ENCODE measurements around the gene EMC8. TPM values are rescaled to one million over a fixed set of nuclear protein-coding genes. Genes with fewer than 3 reads are reported as not detected.
A peak's percentile ranks its signal among the peaks of the same experiment; 100 is the strongest.

EMC8 gene

GRCh38 chr16:85731179-85731578 lies 68.2 kb downstream of the EMC8 start:
- Histone ChIP-seq H3K23ac (ENCODE audit: low read length) (no peak overlapping the region), H3K56ac (ENCODE audit: low read length) (no peak overlapping the region), H3K4me3 (ENCODE audit: low read length) (no peak overlapping the region), H2BK120ac (ENCODE audit: low read depth, low read length) (no peak overlapping the region), H3K9ac (ENCODE audit: low read length) (no peak overlapping the region), H2BK15ac (replicated peaks; ENCODE audit: low read depth) (no peak overlapping the region), H3K4me1 (ENCODE audit: control insufficient read depth, low read depth, low read length) (peaks cover 4% of the 10 kb centered on the region), H4K8ac (ENCODE audit: low read depth, low read length) (no peak overlapping the region), H3K4me2 (ENCODE audit: low read length) (no peak overlapping the region), H3K27ac (ENCODE audit: low read depth, low read length) (no peak overlapping the region), H3K18ac (ENCODE audit: low read length) (no peak overlapping the region), H4K5ac (ENCODE audit: low read length) (no peak overlapping the region), H3K27me3 (ENCODE audit: insufficient read depth, low read length, poor library complexity) (no peaks in the 10 kb centered on the region), H3K36me3 (ENCODE audit: control insufficient read depth, insufficient read depth, low read length) (no peaks in the 10 kb centered on the region), H2BK5ac (ENCODE audit: low read length) (no peak overlapping the region), H2AK5ac (ENCODE audit: low read length) (no peak overlapping the region), H3K79me1 (ENCODE audit: low read length) (no peaks in the 10 kb centered on the region), H3K4ac (ENCODE audit: low read depth, low read length) (no peak overlapping the region), H3K79me2 (ENCODE audit: control insufficient read depth, insufficient read depth, low read length) (no peaks in the 10 kb centered on the region)
- no CpG with 5 or more reads among the region's 5 CpGs for WGBS (ENCODE audit: extremely low coverage, insufficient coverage, low lambda C conversion rate)
- no peak for DNase-seq

- no peak overlapping the region for H2AK5ac ChIP-seq (ENCODE audit: low read length)
- H2BK5ac ChIP-seq (ENCODE audit: low read length) = no peak overlapping the region
- no peaks in the 10 kb centered on the region for H3K79me2 ChIP-seq (ENCODE audit: control insufficient read depth, insufficient read depth, low read length)
- no peak overlapping the region for H4K8ac ChIP-seq (ENCODE audit: low read depth, low read length)
- H3K27me3 ChIP-seq (ENCODE audit: insufficient read depth, low read length, poor library complexity) = no peaks in the 10 kb centered on the region
- H3K27ac ChIP-seq (ENCODE audit: low read depth, low read length) = no peak overlapping the region
- H3K9ac ChIP-seq (ENCODE audit: low read length) = no peak overlapping the region
- H3K23ac ChIP-seq (ENCODE audit: low read length) = no peak overlapping the region
- no peak overlapping the region for H3K4me3 ChIP-seq (ENCODE audit: low read length)
- H3K56ac ChIP-seq (ENCODE audit: low read length) = peak overlapping the region; percentile 52
- H2BK15ac ChIP-seq (replicated peaks; ENCODE audit: low read depth) = no peak overlapping the region
- no peaks in the 10 kb centered on the region for H3K79me1 ChIP-seq (ENCODE audit: low read length)
- H3K4ac ChIP-seq (ENCODE audit: low read depth, low read length) = no peak overlapping the region
- H3K36me3 ChIP-seq (ENCODE audit: control insufficient read depth, insufficient read depth, low read length) = no peaks in the 10 kb centered on the region
- H3K4me2 ChIP-seq (ENCODE audit: low read length) = no peak overlapping the region
- H3K18ac ChIP-seq (ENCODE audit: low read length) = no peak overlapping the region
- WGBS (ENCODE audit: extremely low coverage, insufficient coverage, low lambda C conversion rate) = no CpG with 5 or more reads among the region's 5 CpGs
- peaks cover 4% of the 10 kb centered on the region for H3K4me1 ChIP-seq (ENCODE audit: control insufficient read depth, low read depth, low read length)
- DNase-seq = no peak
- no peak overlapping the region for H4K5ac ChIP-seq (ENCODE audit: low read length)
- no peak overlapping the region for H2BK120ac ChIP-seq (ENCODE audit: low read depth, low read length)
Observed at GRCh38 chr16:85730186-85730465, 69.2 kb downstream of the EMC8 start.

GRCh38 chr16:85729452-85730185 lies 69.7 kb downstream of the EMC8 start:
- no peak overlapping the region for H3K27ac ChIP-seq (ENCODE audit: low read depth, low read length)
- no peak overlapping the region for H3K4me3 ChIP-seq (ENCODE audit: low read length)
- H3K18ac ChIP-seq (ENCODE audit: low read length) = no peak overlapping the region
- H3K79me1 ChIP-seq (ENCODE audit: low read length) = no peaks in the 10 kb centered on the region
- H4K5ac ChIP-seq (ENCODE audit: low read length) = no peak overlapping the region
- no peak overlapping the region for H4K8ac ChIP-seq (ENCODE audit: low read depth, low read length)
- no peak overlapping the region for H2BK120ac ChIP-seq (ENCODE audit: low read depth, low read length)
- H3K27me3 ChIP-seq (ENCODE audit: insufficient read depth, low read length, poor library complexity) = no peaks in the 10 kb centered on the region
- H3K23ac ChIP-seq (ENCODE audit: low read length) = no peak overlapping the region
- no CpG with 5 or more reads among the region's 16 CpGs for WGBS (ENCODE audit: extremely low coverage, insufficient coverage, low lambda C conversion rate)
- peaks cover 4% of the 10 kb centered on the region for H3K4me1 ChIP-seq (ENCODE audit: control insufficient read depth, low read depth, low read length)
- H2BK5ac ChIP-seq (ENCODE audit: low read length) = no peak overlapping the region
- H3K4ac ChIP-seq (ENCODE audit: low read depth, low read length) = no peak overlapping the region
- no peaks in the 10 kb centered on the region for H3K36me3 ChIP-seq (ENCODE audit: control insufficient read depth, insufficient read depth, low read length)
- DNase-seq = peak; percentile 58
- H3K4me2 ChIP-seq (ENCODE audit: low read length) = no peak overlapping the region
- no peak overlapping the region for H2BK15ac ChIP-seq (replicated peaks; ENCODE audit: low read depth)
- no peak overlapping the region for H2AK5ac ChIP-seq (ENCODE audit: low read length)
- no peak overlapping the region for H3K9ac ChIP-seq (ENCODE audit: low read length)
- no peaks in the 10 kb centered on the region for H3K79me2 ChIP-seq (ENCODE audit: control insufficient read depth, insufficient read depth, low read length)
- peak overlapping the region; percentile 52 for H3K56ac ChIP-seq (ENCODE audit: low read length)

- Histone ChIP-seq H3K27me3 (ENCODE audit: insufficient read depth, low read length, poor library complexity) (no peaks in the 10 kb centered on the region), H2BK5ac (ENCODE audit: low read length) (no peak overlapping the region), H4K8ac (ENCODE audit: low read depth, low read length) (no peak overlapping the region), H3K23ac (ENCODE audit: low read length) (no peak overlapping the region), H3K27ac (ENCODE audit: low read depth, low read length) (no peak overlapping the region), H3K79me1 (ENCODE audit: low read length) (no peaks in the 10 kb centered on the region), H2AK5ac (ENCODE audit: low read length) (no peak overlapping the region), H3K4me3 (ENCODE audit: low read length) (no peak overlapping the region), H3K4ac (ENCODE audit: low read depth, low read length) (no peak overlapping the region), H2BK120ac (ENCODE audit: low read depth, low read length) (no peak overlapping the region), H3K56ac (ENCODE audit: low read length) (peak overlapping the region; percentile 30), H3K9ac (ENCODE audit: low read length) (no peak overlapping the region), H3K79me2 (ENCODE audit: control insufficient read depth, insufficient read depth, low read length) (no peaks in the 10 kb centered on the region), H3K36me3 (ENCODE audit: control insufficient read depth, insufficient read depth, low read length) (no peaks in the 10 kb centered on the region), H3K18ac (ENCODE audit: low read length) (no peak overlapping the region), H4K5ac (ENCODE audit: low read length) (no peak overlapping the region), H2BK15ac (replicated peaks; ENCODE audit: low read depth) (no peak overlapping the region), H3K4me2 (ENCODE audit: low read length) (no peak overlapping the region), H3K4me1 (ENCODE audit: control insufficient read depth, low read depth, low read length) (no peaks in the 10 kb centered on the region)
- peak; percentile 57 for DNase-seq
- no CpG with 5 or more reads among the region's 7 CpGs for WGBS (ENCODE audit: extremely low coverage, insufficient coverage, low lambda C conversion rate)
Observed at GRCh38 chr16:85728879-85729278, 70.5 kb downstream of the EMC8 start.

Small RNA genes within 50 kb of the gene (small RNA-seq; reads per million reads assigned to genes)
- not detected for gene RNU1-103P (ENCODE audit: insufficient read depth)

Measured in mesendoderm (in vitro differentiated cells).